Caco-2 (cell line): ENCODE measurements around the gene NALCN. TPM values are rescaled to one million over a fixed set of nuclear protein-coding genes. Genes with fewer than 3 reads are reported as not detected.

Source experiments
- BruUV-seq: library from RNA; stranded (reverse); fragments of 400-500 nt; replicated peaks from 2 replicates; lab custom pipeline; 2021; lab: Mats Ljungman, UMichigan
- CTCF ChIA-PET: fragments of 300-600 bp; sonication (Branson Sonifier 250); formaldehyde crosslinking; loops from one replicate; lab custom pipeline; 2022; ENCODE audit warnings: antibody characterized with exemption; lab: Charles Lee
- POLR2A ChIA-PET: fragments of 300-600 bp; sonication (Branson Sonifier 250); formaldehyde crosslinking; loops from one replicate; lab custom pipeline; 2022; ENCODE audit warnings: antibody characterized with exemption; lab: Charles Lee
- DNase-seq, 2 experiments: peaks; one replicate each; pipeline versions ENCODE4 v3.0.0 to v3.0.0-alpha.2; 2020 to 2022
- H3K27me3 ChIP-seq: replicated peaks from 2 replicates; pipeline ENCODE4 v1.6.0; 2011; ENCODE audit warnings: low read length; ENCODE audit not compliant: control insufficient read depth, insufficient read depth
- H3K36me3 ChIP-seq: 2 replicates; pipeline ENCODE4 v1.5.1; 2011; ENCODE audit warnings: low read length; ENCODE audit not compliant: control insufficient read depth, insufficient read depth
- H3K4me1 ChIP-seq: fragments of 250-450 bp; sonication (Bioruptor Pico); 2 replicates; pipeline ENCODE4 v1.5.1; 2020; ENCODE audit warnings: mild to moderate bottlenecking
- H3K4me3 ChIP-seq: 2 replicates; pipeline ENCODE4 v1.5.1; 2011; ENCODE audit warnings: low read depth, mild to moderate bottlenecking, control low read depth, low read length
- H3K9me3 ChIP-seq: fragments of 250-450 bp; sonication (Bioruptor Pico); 2 replicates; pipeline ENCODE4 v1.5.1; 2020; ENCODE audit warnings: mild to moderate bottlenecking, moderate library complexity
- H3K27ac Mint-ChIP-seq: one replicate; pipeline ENCODE4 v1.8.0; 2022; ENCODE audit warnings: mixed read lengths; ENCODE audit not compliant: unreplicated experiment
- H3K27me3 Mint-ChIP-seq: one replicate; pipeline ENCODE4 v1.8.0; 2022; ENCODE audit warnings: mixed read lengths; ENCODE audit not compliant: insufficient read depth, unreplicated experiment
- H3K36me3 Mint-ChIP-seq: one replicate; pipeline ENCODE4 v1.8.0; 2022; ENCODE audit warnings: mild to moderate bottlenecking, mixed read lengths; ENCODE audit not compliant: insufficient read depth, unreplicated experiment
- H3K4me1 Mint-ChIP-seq: one replicate; pipeline ENCODE4 v1.8.0; 2022; ENCODE audit warnings: low read depth, mixed read lengths; ENCODE audit not compliant: unreplicated experiment
- H3K4me3 Mint-ChIP-seq: one replicate; pipeline ENCODE4 v1.8.0; 2022; ENCODE audit warnings: mild to moderate bottlenecking, moderate library complexity, mixed read lengths; ENCODE audit not compliant: unreplicated experiment
- H3K9me3 Mint-ChIP-seq: one replicate; pipeline ENCODE4 v1.8.0; 2022; ENCODE audit warnings: mixed read lengths; ENCODE audit not compliant: unreplicated experiment
- intact Hi-C: fragments of 100-400 bp; cut with micrococcal nuclease; formaldehyde crosslinking; loops from one replicate; pipeline ENCODE4 v1.10.0; 2022; ENCODE audit not compliant: unreplicated experiment
- total RNA-seq: library from RNA; stranded (reverse); gene quantifications from 2 replicates; pipeline ENCODE4 v1.2.3, GENCODE V29; 2022
- TF ChIP-seq, protein P1 (sequence below), 2 experiments: fragments of 200-600 bp in 1 of 2; IDR thresholded peaks; 1 replicate in 1 of 2; 2 replicates in 1 of 2; pipeline versions ENCODE4 v1.5.1 to v1.8.0; 2011 to 2022; ENCODE audit warnings: antibody characterized with exemption in 1 of 2, control low read depth in 1 of 2, inconsistent platforms in 1 of 2, low read depth in 1 of 2, low read length in 1 of 2, mild to moderate bottlenecking in 1 of 2, moderate library complexity in 1 of 2; ENCODE audit not compliant: insufficient read depth in 1 of 2, severe bottlenecking in 1 of 2, unreplicated experiment in 1 of 2

NALCN gene
- total RNA-seq, 1 experiment from 2014 or later, result not detected

- TF ChIP-seq, protein P1, sequence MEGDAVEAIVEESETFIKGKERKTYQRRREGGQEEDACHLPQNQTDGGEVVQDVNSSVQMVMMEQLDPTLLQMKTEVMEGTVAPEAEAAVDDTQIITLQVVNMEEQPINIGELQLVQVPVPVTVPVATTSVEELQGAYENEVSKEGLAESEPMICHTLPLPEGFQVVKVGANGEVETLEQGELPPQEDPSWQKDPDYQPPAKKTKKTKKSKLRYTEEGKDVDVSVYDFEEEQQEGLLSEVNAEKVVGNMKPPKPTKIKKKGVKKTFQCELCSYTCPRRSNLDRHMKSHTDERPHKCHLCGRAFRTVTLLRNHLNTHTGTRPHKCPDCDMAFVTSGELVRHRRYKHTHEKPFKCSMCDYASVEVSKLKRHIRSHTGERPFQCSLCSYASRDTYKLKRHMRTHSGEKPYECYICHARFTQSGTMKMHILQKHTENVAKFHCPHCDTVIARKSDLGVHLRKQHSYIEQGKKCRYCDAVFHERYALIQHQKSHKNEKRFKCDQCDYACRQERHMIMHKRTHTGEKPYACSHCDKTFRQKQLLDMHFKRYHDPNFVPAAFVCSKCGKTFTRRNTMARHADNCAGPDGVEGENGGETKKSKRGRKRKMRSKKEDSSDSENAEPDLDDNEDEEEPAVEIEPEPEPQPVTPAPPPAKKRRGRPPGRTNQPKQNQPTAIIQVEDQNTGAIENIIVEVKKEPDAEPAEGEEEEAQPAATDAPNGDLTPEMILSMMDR (IDR thresholded peaks at IDR 0.05; ENCODE audit: insufficient read depth in 1 of 2, low read depth in 1 of 2, low read length in 1 of 2, severe bottlenecking in 1 of 2, unreplicated experiment in 1 of 2), result no peak
- CTCF ChIA-PET, result no interaction called here
- H3K4me3 ChIP-seq, result no peak overlapping the region
- Mint-ChIP-seq H3K9me3 (no peaks in the 10 kb centered on the region), H3K36me3 (no peaks in the 10 kb centered on the region), H3K4me3 (no peak overlapping the region), H3K27me3 (peaks cover 15% of the 10 kb centered on the region), H3K27ac (no peak overlapping the region), H3K4me1 (no peaks in the 10 kb centered on the region)
- no peaks in the 10 kb centered on the region for H3K36me3 ChIP-seq
- no peak for DNase-seq
- no peaks in the 10 kb centered on the region for H3K27me3 ChIP-seq
- no TSS peak for BruUV-seq
- no peaks in the 10 kb centered on the region for H3K4me1 ChIP-seq
- intact Hi-C loops, result no loop called here
- no peaks in the 10 kb centered on the region for H3K9me3 ChIP-seq
- POLR2A ChIA-PET, result no interaction called here
Observed at GRCh38 chr13:101085551-101085950, 330.8 kb downstream of the NALCN start.

GRCh38 chr13:101082441-101082840 is 333.9 kb downstream of the NALCN start:
- H3K9me3 Mint-ChIP-seq, result no peaks in the 10 kb centered on the region
- TF ChIP-seq, protein P1 (IDR thresholded peaks at IDR 0.05; ENCODE audit: insufficient read depth in 1 of 2, low read depth in 1 of 2, low read length in 1 of 2, severe bottlenecking in 1 of 2, unreplicated experiment in 1 of 2), result no peak
- no peaks in the 10 kb centered on the region for H3K4me1 Mint-ChIP-seq
- H3K4me3 ChIP-seq, result no peak overlapping the region
- H3K27me3 ChIP-seq, result no peaks in the 10 kb centered on the region
- no peak overlapping the region for H3K4me3 Mint-ChIP-seq
- H3K27me3 Mint-ChIP-seq, result peaks cover 7% of the 10 kb centered on the region
- no peaks in the 10 kb centered on the region for H3K36me3 Mint-ChIP-seq
- intact Hi-C loops, result no loop called here
- no TSS peak for BruUV-seq
- POLR2A ChIA-PET, result no interaction called here
- H3K4me1 ChIP-seq, result no peaks in the 10 kb centered on the region
- H3K27ac Mint-ChIP-seq, result no peak overlapping the region
- H3K9me3 ChIP-seq, result peaks cover 4% of the 10 kb centered on the region; the same call in 1 of the 2 replicates
- CTCF ChIA-PET, result no interaction called here
- H3K36me3 ChIP-seq, result no peaks in the 10 kb centered on the region
- no peak for DNase-seq

DNA sequence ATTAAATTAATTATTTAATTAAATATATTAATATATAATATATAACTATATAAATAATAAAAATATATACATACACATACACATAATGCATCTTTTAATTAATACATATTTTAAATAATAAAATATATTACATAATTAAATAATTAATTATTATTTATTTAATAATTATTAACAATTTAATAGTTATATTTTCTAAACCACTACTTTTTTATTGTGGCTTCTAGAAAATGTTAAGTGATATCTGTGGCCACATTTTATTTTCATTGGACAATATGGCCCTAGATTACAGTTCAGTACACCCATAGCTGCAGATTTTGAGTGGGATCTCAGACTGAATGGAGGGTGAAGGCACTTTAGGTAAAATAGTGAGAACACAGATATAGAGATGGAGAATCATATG is 335.7 kb downstream of the NALCN start:
- H3K36me3 Mint-ChIP-seq, result no peaks in the 10 kb centered on the region
- H3K4me1 Mint-ChIP-seq, result no peaks in the 10 kb centered on the region
- H3K9me3 Mint-ChIP-seq, result no peaks in the 10 kb centered on the region
- no peak overlapping the region for H3K4me3 Mint-ChIP-seq
- H3K27me3 Mint-ChIP-seq, result peaks cover 6% of the 10 kb centered on the region
- H3K4me3 ChIP-seq, result no peak overlapping the region
- CTCF ChIA-PET, result no interaction called here
- no peaks in the 10 kb centered on the region for H3K27me3 ChIP-seq
- POLR2A ChIA-PET, result no interaction called here
- H3K9me3 ChIP-seq, result peaks cover 4% of the 10 kb centered on the region; the same call in 1 of the 2 replicates
- no peaks in the 10 kb centered on the region for H3K4me1 ChIP-seq
- H3K27ac Mint-ChIP-seq, result no peak overlapping the region
- TF ChIP-seq, protein P1 (IDR thresholded peaks at IDR 0.05; ENCODE audit: insufficient read depth in 1 of 2, low read depth in 1 of 2, low read length in 1 of 2, severe bottlenecking in 1 of 2, unreplicated experiment in 1 of 2), result no peak
- intact Hi-C loops, result no loop called here
- BruUV-seq, result no TSS peak
- H3K36me3 ChIP-seq, result no peaks in the 10 kb centered on the region
- no peak for DNase-seq
